Superior temporal gyrus (tissue), 1 donor: ENCODE data around the gene FAM163B.
"Not testable (repeated sequence)": the region's sequence is repeated elsewhere in the genome, so short reads cannot be mapped to it uniquely, and the experiment has no call there.

ENCODE experiments used
- DNase-seq: peaks from one replicate; pipeline ENCODE4 v3.0.0-alpha.2; 2016; ENCODE audit errors: extremely low spot score

The FAM163B gene

DNA sequence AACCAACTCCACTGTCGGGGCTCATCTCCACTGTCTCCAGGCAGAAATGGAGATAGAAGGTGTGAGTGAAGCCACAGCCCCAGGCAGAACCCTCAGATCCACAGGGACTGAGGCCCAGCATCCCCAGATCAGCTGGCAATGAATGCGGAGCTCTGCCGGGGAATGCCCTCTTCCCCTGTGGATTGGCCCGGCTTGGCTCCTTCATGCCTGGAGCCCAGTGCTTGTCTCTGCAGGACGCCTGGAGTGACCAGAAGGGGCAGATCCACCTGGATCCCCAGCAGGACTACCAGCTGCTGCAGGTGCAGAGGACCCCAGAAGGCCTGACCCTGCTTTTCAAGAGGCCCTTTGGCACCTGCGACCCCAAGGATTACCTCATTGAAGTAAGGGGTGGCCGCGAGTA, 30.4 kb upstream of the FAM163B start:
- no peak for DNase-seq

DNA sequence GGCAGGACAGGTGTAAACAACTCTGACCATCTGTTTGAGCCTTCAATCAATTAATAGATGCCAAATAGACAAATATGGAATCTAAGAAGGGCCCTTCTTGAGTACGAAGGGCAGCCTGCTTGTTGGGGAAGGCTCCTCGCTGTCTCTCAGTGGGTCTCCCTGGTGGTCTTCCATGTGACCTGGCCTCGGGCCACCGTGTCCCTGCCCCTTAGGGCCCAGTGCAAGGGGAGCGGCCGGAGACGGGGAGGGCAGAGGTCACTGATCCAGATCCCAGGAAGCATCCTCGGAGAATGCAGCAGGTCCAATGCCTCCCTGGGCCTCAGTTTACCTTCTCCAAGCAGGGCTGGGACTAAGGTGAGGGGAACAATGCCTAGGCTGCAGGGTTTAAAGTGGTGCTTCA, 29.5 kb upstream of the FAM163B start:
- DNase-seq: no peak

DNA sequence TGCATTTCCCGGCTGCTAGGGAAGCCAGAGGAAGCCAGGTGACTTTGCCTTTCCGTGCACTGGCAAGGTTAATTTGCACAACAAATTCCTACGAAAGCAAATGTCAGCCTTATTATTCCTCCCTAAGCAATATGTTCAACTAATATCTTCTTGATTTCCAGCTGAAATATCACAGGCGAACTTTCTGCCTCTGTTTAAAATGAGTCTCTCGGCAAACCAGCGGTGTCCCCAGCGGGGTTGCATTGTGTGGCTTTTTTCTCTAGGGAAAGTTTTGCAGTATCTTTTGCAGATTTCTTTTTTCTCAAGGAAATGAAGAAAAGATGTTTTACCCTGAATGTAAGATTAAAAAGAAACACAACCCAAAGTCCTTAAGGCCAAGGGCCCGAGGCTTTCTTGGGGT, 28.9 kb upstream of the FAM163B start:
- DNase-seq: no peak

DNA sequence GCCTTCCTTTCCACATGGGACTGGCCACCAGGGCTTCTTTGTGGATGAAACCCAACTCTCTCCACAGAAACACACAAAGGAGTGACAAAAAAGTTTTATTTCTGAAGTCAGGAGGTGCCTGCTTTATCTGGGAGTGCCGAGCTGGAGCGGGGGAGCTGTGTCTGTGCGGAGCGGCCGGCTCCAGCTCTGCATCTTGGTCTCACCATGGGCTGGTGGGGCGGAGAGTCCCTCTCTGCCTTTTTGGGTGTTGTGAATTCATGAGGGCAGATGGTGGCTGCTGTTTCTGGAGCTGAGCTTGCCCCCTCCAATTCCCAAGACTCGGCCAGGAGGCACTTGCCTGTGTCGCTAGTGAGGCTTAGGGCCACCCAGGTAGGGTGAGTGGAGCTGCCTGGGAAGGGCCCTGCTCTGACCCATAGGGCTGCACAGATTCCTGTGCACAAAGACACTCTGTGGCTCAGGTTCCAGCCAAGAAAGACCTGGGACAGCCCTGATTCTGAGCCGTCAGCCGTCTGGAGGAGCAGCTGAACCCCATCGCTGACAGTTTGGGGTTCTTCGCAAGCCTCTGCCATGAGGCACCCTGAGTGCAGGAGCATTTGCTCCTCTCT, 28.4 kb upstream of the FAM163B start:
- DNase-seq: no peak

DNA sequence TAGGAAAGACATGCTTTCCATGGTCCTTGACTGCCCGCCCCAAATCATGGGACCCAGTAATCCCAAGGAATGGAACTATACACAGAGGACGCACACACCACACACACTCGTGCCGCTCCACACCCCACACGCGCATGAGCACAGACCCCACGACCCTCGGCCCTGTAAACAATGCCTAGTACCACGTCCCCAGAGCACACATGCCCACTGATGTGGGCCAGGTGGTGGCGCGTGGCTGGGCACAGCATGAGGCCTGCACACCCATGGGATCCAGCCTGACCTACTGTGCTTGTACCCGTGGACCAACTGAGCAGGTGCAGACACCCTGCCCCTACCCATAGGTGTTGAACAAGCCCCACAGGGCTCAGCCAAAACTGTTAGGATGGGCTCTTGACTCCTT, 27.7 kb upstream of the FAM163B start:
- DNase-seq: no peak

DNA sequence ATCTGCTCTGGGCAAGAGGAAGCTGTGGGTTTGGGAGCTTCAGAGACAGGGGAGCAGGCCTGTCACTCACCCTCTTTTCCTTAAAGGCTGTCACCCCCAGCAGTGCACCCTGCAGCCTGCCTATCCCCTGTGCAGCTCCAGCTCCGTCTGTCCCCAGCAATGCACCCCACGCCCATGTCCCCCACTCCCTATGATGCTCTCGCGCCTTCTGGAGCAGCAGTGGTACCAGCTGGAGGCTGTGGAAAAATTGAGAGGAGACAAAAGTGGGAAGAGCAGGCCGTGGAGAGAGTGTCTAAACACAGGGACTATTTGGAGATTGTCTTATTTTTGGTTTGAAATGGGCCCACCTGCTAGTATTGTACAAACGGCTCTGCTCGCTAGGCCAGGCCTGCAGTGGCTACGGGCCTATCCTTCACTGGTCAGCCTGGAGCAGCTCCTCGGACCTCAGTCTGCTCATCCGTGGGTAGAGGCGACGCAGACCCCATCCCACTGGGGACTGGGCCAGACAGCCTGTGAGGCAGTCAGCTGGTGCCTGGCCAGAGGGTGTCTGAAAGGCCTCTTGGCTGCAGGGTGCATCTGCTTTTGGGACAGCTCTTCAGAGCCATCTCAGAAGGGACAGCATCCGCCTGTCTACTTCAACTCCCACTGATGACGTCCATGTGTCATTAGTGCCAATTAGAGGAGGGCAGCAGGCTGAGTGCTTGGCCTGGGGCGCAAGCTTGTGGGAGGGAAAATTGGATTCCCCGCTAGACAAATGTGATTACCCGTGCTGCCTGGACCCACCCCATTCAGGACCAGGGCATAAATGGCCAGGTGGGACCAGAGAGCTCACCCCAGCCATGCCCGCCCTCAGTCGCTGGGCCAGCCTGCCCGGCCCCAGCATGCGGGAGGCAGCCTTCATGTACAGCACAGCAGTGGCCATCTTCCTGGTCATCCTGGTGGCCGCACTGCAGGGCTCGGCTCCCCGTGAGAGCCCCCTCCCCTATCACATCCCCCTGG, 26.6 kb upstream of the FAM163B start, which contains the start of gene DBH:
DBH (plus strand) TSS at position 831 of the 999 bp plus-strand sequence; CDS start at position 840, 9 bp downstream.
- no peak for DNase-seq

DNA sequence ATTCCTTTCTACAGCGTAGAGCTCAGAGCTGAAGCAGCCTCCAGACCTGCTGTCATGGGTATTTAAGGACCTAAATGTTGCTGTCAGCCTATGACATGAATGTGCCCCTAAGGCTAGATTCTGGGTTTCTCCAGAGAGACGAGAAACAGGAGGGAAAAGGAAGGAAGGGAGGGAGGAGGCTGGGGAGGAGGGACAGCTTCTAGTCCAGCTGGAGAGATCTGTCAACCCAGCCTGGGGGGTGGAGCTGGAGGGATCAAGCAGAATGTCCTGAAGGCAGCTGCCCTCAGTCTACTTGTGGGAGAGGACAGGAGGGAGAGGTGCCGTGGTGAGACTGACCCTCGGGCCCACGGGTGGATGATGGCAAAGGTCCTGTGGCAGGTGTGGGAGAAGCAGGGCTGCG, 25.9 kb upstream of the FAM163B start:
- DNase-seq: no peak

DNA sequence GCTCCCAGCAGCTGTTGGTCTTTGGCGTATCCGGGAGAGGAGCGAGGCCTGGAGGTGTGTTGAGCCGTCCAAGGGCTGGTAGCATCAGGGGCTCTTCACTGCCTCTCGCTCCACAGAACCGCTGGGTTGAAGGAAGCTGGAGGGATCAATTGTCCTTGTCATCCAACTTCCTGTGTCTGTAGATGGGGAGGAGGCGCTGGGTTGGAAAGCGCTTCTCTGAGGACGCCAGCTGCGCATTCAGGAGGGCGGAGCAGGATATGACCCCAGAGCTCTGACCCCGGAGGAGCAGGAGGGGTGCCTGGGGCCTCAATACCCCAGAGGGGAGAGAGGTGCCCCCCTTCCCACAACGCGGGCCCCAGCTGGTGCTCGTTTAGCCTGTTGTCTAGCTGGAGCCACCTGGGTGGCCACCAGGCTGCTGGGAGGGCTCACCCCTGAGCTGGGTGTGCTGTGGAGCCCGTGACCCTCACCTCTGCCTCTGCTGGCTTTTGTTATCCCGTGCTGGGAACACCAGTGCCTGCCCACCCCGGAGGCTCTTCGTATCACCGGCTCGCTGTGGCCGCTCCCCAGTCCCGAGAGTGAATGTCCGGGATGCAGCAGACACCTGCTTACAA, 25.0 kb upstream of the FAM163B start:
- no peak for DNase-seq

DNA sequence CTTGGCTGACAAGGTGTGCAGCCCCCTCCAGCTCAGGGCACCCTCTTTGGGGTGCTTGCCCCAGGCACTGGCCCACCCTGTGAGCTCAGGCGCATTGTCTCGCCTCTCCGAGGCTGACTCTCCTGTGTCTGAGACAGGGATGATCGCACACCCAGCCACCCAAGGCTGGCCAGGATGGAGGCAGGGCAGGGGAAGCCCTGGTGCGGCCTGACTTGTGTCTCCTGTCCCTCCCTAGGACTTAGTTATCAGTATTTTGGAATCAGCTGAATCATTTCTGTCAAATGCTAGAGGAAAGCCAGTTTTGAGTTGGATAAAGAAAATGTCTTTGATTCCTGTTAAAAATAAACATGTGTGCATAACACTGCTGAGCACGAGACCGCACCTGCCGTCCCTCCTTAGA, 24.5 kb upstream of the FAM163B start:
- DNase-seq: no peak

DNA sequence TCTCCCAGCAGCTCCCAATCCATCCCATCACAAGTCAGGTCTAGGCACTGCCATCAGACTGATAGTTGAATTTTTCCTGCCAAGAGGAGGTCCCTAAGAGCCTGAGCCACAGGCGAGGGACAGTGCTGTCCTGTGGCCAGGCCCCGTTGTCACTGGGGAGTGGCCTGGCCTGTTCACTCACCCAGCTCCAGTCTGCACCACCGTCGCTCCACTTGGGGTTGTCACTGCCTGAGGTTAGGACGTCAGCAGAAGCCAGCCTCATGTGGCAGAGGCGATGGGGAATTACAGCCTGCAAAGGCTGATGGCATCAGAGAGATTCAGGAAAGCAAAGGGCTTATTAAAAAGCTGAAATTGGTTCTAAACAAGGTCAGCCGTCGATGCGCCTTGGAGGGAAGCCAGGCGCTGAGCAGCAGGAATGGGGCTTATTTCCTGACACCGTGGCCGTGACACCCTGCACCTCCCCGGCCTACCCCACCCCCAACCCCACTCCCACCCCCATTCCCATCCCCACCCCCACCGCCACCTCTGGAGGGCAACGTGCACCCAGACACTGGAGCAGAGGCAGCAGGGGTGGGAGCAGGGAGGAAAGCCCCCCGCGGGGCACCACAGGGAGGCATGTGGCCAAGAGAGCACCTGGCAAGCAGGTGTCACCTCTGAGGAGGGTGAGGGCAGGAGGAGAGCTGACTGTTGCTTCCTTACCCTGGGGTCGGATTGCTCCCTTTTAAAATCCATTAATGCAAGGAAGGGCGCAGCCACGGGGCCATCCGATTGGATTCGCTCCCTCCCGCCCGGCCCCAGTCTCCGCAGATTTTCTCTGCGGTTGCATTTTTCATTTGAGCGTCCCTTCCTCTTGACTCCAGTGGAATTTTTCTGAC, 23.9 kb upstream of the FAM163B start:
- no peak for DNase-seq

DNA sequence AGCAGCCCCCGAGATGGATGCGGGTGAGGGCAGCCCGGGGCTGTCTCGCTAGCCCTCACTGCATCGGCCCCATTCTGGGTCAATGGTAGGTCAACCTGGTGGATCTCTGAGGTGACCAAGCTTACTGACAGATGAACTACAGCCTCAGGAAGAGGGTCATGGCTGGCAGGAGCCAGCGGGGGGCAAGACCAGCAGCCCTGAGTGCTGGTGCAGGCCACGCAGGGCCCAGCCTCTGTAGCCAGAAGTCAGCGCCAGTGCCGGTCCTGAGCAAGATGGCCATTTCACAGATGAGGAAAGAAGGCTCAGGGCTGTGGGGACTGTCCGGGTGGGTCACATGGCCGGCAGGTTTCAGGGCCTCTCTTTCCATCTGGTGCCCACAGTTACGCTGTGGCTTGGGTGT, 21.9 kb upstream of the FAM163B start:
- DNase-seq: no peak

DNA sequence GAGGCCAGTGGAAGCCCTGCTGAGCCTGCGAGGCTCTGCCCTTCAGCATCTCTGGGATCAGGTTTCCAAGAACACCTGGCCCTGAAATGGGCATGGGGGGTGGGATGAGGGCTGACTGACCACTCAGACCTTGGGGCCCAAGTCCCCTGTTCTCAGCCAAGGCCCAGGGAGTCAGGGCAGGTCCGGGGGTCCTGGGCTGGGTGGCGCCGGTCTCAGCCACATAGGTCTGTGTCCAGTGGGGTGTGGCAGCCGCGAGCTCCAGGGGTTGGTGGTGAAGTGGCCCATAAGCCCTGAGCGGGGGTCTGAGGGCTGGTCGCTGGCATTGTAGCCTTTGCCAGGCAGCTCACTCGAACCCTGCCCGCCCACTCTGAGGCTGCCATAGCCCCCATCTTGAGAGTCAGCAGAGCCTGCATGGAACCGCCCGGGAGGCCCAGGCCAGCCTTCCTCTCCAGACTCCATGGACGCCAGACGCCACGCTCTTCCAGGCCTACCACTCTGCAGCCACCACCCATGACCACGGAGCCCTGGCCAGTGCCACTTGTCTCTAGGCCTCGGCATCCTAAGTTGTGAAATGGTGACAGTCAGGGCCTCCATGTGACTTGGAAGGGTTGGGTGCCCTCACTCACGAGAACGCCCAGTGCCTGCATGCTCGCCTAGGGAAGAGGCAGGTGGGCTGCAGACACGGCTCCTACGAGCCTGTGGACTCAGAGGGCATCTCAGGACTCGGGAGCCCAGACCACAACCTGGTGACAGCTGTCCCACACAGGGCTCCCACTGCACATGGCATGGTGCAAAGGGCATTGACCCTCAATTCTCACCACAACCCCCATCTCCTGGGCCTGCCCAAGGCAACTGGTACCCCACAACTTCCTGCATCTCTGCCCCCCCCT, 20.3 kb upstream of the FAM163B start:
- DNase-seq: no peak

DNA sequence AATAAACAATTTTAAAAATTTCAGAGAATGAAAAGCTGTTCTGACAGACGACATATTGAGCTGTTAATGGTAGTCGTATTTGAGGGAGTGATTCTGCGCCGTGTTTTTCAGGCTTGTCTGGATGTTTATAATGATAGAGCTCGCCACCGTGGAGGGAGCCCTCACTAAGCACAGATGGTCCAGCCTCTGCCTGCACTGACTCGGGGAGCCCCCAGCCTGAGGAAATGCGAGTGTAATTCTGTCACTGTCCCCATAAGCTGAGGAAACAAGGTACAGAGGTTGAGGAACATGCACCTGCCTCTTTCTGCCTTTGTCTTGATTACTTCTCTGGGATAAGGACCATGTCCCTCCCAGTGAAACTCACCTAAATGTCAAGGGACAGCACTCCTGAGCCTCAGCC, 19.6 kb upstream of the FAM163B start:
- DNase-seq: no peak

DNA sequence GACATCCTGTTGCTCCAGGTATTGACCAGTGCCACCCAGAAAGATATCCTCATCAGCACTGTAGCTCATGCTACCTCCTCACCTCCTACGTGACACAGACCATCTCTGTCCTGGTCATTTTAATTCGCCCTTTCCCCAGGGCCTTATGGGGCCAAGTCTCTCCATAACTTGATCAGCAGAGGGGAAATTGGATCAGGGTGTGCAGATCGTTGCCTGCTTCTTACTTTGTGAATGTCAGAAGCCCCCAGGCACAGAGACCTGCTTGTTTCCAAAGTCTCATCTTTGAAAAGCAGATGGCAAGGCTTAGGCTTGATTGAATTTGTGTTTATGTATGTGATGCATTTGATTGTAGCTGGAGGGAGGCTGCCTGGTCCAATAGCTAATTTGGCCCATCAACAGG, 18.2 kb upstream of the FAM163B start:
- no peak for DNase-seq

DNA sequence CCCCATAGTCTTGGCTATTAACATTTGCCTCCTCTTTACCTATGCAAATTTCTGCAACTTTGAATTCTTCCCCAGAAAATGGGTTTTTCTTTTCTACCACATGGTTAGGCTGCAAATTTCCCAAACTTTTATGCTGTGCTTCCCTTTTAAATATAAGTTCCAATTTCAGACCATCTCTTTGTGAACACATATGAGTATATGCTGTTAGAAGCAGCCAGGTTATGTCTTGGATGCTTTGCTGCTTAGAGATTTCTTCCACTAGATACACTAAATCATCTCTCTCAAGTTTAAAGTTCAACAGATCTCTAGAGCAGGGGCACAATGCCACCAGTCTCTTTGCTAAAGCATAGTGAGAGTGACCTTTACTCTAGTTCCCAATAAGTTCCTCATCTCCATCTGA, 16.8 kb upstream of the FAM163B start:
- not testable (repeated sequence) for DNase-seq

DNA sequence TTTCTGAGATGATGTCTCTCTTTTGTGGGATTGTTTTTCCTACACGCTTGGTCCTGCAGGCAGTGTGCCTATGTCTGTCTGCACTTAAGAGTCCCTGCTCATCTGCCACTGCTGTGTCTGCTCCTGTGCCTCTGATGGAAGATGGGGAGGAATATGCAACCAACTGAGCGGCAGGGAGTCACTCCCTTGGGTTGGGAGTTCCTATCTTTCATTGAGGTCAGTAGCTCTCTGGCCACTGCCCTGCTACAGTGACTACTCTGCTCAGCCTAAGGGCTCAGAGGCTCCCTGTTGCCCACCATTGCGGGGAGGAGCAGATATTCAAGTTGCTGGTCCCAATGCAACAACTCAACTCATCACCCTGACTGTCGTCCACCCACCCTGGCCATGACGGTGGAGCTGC, 13.4 kb upstream of the FAM163B start:
- no peak for DNase-seq

DNA sequence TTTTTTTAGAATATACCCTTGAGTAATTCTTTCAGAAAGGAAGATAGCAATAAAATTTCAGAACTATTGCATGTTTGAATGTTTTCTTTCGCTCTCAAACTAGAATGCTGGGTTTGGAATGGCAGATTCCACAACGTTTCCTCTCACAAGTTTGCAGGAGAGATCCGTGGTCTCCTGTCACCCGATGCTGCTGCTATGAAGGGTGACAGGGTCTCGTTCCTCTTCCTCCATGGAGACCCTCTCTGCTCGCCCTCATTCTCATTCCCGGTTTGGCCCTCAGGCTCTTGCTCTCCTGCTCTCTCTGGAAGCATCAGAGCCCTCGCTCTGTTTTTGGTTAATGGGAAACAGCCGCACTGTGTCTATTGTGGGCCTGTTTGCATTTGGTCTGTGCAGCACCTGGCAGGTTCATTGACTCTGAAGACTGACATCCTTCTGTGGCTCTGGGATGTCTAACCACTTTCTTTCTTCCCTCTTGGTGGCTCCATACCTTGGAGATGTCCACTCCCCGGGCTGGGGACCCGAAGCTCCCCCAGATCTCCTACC, 12.6 kb upstream of the FAM163B start:
- no peak for DNase-seq

DNA sequence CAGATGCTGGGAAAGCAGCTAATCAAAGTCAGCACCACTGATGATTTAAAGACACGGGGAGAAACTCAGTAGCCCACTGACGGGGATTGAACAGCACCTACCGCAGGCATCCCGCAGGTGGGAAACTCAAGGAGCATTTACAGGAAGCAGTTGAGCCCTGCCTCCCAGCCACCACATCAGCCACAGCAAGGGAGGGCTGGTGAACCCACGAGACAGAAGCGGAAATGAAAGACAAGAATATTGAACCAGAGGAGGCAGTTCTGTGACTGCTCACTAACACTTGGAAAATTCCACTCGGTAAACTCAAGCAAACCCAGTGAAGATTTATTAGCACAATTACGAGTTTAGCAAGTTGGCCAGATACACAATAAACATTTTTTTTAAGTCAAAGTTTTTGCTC, 10.6 kb upstream of the FAM163B start:
- no peak for DNase-seq

DNA sequence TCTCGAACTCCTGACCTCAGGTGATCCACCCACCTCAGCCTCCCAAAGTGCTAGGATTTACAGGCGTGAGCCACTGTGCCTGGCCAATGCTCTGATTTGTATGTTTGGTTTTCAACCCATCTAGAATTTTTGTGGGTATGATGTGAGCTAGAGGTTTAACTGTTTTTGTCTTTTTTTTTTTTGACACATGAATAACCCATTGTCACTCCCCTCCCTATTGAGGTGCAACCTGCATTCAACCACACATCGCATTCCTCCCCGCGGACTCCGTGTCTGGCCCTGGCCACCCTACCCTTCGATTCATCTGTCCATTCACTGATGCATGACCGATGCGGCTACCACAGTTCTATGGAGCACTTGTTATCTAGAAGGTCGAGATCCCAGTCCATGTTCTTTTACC, 9.5 kb upstream of the FAM163B start:
- no peak for DNase-seq

DNA sequence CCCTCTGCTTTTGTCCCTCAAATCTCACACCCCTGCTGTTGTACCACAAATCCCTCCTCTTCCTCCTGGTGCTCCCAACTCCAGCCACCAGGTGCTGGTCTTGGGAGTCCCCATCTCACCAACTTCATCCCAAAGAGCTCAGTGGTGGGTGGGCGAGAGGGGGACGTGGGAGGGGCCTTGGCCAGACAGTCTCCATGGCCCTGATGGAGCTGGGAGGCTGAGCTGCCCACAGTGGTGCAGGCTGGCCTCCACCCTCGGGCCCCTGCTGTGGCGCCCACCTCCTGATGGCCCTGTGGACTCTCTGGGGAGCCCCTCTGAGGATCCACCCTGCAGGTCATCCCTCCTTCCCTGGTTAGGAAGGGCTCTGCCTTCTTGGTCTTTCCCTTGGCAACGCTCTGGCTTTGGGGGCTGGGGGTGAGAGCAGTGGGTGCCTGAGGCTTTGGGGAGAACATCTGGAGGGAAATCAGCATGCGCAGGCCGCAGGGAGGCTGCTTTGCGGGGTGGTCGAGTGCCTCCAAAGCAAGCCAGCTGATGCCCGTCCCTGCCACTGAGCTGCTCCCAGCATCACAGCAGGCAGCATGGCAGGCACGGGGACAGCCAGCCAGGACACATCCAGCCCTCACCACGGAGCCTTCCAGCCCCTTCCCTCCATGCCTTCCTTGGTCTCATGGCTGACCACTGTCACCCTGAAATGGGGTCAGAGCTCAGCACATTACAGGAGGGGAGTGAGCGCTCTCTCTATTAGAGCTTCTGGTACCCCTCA, 7.6 kb upstream of the FAM163B start:
- no peak for DNase-seq
